Heart left ventricle (tissue), 13 donors: Measurements from ENCODE around the gene MAMDC2.

Experiments
- CTCF ChIP-seq, 12 donors: fragments of 200-600 bp; sonication (generic) in 4 of 12; IDR thresholded peaks; one replicate each; pipeline versions ENCODE4 v1.5.0 to v1.8.0; 2018 to 2022; ENCODE audit warnings: antibody characterized with exemption in 12 of 12, mild to moderate bottlenecking in 5 of 12
- POLR2A ChIP-seq, 2 donors: fragments of 450-650 bp; IDR thresholded peaks; one replicate each; pipeline ENCODE4 v1.6.1; 2017; ENCODE audit warnings: antibody characterized with exemption in 2 of 2, mild to moderate bottlenecking in 2 of 2, moderate library complexity in 2 of 2
- donor health status: ischemic (EF 13 %, LVEDD 7.1; RV severe dilation, severe dysfunction).
- donor health status: DM: no; HTN: yes; CAD: no.
- donor health status: DM: no; HTN: no; CAD: no.
- donor health status: ischemic (EF 25% LVEDD 6.9; RV normal size, moderate dysfunction).
- donor health status: ischemic (EF 25% LVEDD 5.7; RV mildly dilated, moderate dysfunction).
- donor health status: ischemic (EF 35%, LVEDD 5.7; RV mildly dilated, moderate dysfunction).
- donor health status: nonischemic (EF 11% LVEDD 7.7; RV severe dilation, severe dysfunction).
- donor health status: DM: yes; HTN: yes; CAD: no.
- donor health status: PGD.
- donor health status: ischemic (EF 29% LVEDD 5.4; RV normal size, mild dysfunction).
- donor health status: nonischemic (EF 23%, LVEDD 6.1; RV moderate dilation, normal function).

- TF ChIP-seq CTCF (IDR thresholded peaks at IDR 0.05), result no peak
- no peak for TF ChIP-seq POLR2A (IDR thresholded peaks at IDR 0.05)
These were observed 219.8 kb downstream of the MAMDC2 start for GRCh38 chr9:70263421-70263820.
